SK-N-SH (cell line): ENCODE results near the gene C11orf91. TPM values are rescaled to one million over a fixed set of nuclear protein-coding genes. Genes with fewer than 3 reads are reported as not detected.

Experiments
- CTCF ChIA-PET: fragments of 300-600, 350-600 bp; formaldehyde crosslinking; extraction: SDS; loops from one replicate; lab custom pipeline; 2021; lab: Yijun Ruan, JAX
- POLR2A ChIA-PET: fragments of 350-600 bp; sonication (Branson Sonifier 250); formaldehyde crosslinking; extraction: SDS; loops from one replicate; lab custom pipeline; 2020; ENCODE audit warnings: antibody characterized with exemption, inconsistent platforms; lab: Yijun Ruan, JAX
- DNase-seq: peaks from one replicate; pipeline ENCODE4 v3.0.0; 2012
- H2AFZ ChIP-seq: fragments of 200-600 bp; sonication (generic); 2 replicates; pipeline ENCODE4 v1.8.1; 2016; ENCODE audit warnings: antibody characterized with exemption, mild to moderate bottlenecking, low read depth
- H3F3A ChIP-seq: fragments of 200-600 bp; sonication (generic); replicated peaks from 2 replicates; pipeline ENCODE3; 2016; ENCODE audit warnings: antibody characterized with exemption, mild to moderate bottlenecking; ENCODE audit not compliant: insufficient read depth
- H3K27ac ChIP-seq, 2 experiments: fragments of 200-500 bp in 1 of 2; fragments of 200-600 bp in 1 of 2; sonication (Bioruptor generic) in 1 of 2; sonication (generic), shearing (Covaris generic) in 1 of 2; 2 replicates each; pipeline versions ENCODE4 v1.5.1 to v1.6.1; 2014 to 2016; ENCODE audit warnings: low read depth in 2 of 2, inconsistent platforms in 1 of 2, low read length in 1 of 2, mild to moderate bottlenecking in 1 of 2, mixed read lengths in 1 of 2
- H3K27me3 ChIP-seq: fragments of 200-600 bp; sonication (generic), shearing (Covaris generic); 2 replicates; pipeline ENCODE4 v1.6.1; 2016; ENCODE audit warnings: mixed run types; ENCODE audit not compliant: insufficient read depth
- H3K36me3 ChIP-seq, 2 experiments: fragments of 200-500 bp in 1 of 2; fragments of 200-600 bp in 1 of 2; sonication (Bioruptor generic) in 1 of 2; sonication (generic) in 1 of 2; replicated peaks in 1 of 2; 2 replicates each; pipeline versions ENCODE3 to v1.5.1; 2014 to 2016; ENCODE audit warnings: low read length in 1 of 2, mild to moderate bottlenecking in 1 of 2; ENCODE audit not compliant: insufficient read depth in 2 of 2, control insufficient read depth in 1 of 2
- H3K4me1 ChIP-seq, 2 experiments: fragments of 200-500 bp in 1 of 2; fragments of 200-600 bp in 1 of 2; sonication (Bioruptor generic) in 1 of 2; sonication (generic), shearing (Covaris generic) in 1 of 2; 2 replicates each; pipeline versions ENCODE4 v1.5.1 to v1.6.1; 2014 to 2016; ENCODE audit warnings: low read depth in 1 of 2, low read length in 1 of 2, mixed run types in 1 of 2; ENCODE audit not compliant: insufficient read depth in 2 of 2, control insufficient read depth in 1 of 2
- H3K4me2 ChIP-seq: fragments of 200-600 bp; sonication (generic), shearing (Covaris generic); 2 replicates; pipeline ENCODE4 v1.6.1; 2017; ENCODE audit warnings: mixed run types
- H3K4me3 ChIP-seq, 2 experiments: fragments of 200-500 bp in 1 of 2; fragments of 200-600 bp in 1 of 2; sonication (Bioruptor generic) in 1 of 2; sonication (generic), shearing (Covaris generic) in 1 of 2; 2 replicates each; pipeline versions ENCODE4 v1.5.1 to v1.8.1; 2014 to 2016; ENCODE audit warnings: low read depth in 2 of 2, inconsistent platforms in 1 of 2, low read length in 1 of 2, mild to moderate bottlenecking in 1 of 2, mixed read lengths in 1 of 2, moderate library complexity in 1 of 2
- H3K79me2 ChIP-seq: fragments of 200-600 bp; sonication (generic); 2 replicates; pipeline ENCODE4 v1.8.1; 2017; ENCODE audit warnings: mild to moderate bottlenecking; ENCODE audit not compliant: insufficient read depth
- H3K9ac ChIP-seq: fragments of 200-600 bp; sonication (generic); 2 replicates; pipeline ENCODE4 v1.6.1; 2017; ENCODE audit warnings: mixed run types
- H3K9me2 ChIP-seq: fragments of 200-600 bp; sonication (generic); 2 replicates; pipeline ENCODE4 v1.6.1; 2017; ENCODE audit warnings: mixed run types
- H3K9me3 ChIP-seq: fragments of 200-600 bp; sonication (generic); 2 replicates; pipeline ENCODE4 v1.6.1; 2017; ENCODE audit warnings: mixed run types, mild to moderate bottlenecking, moderate library complexity
- H4K20me1 ChIP-seq: fragments of 200-600 bp; sonication (generic); 2 replicates; pipeline ENCODE4 v1.6.1; 2017; ENCODE audit warnings: mild to moderate bottlenecking, mixed run types; ENCODE audit not compliant: insufficient read depth
- EZH2phosphoT487 ChIP-seq: fragments of 200-600 bp; sonication (generic); IDR thresholded peaks from 2 replicates; pipeline ENCODE4 v1.6.1; 2017; ENCODE audit warnings: low read depth, mixed run types, mild to moderate bottlenecking, antibody characterized with exemption, moderate library complexity, borderline replicate concordance
- FOSL2 ChIP-seq: IDR thresholded peaks from 2 replicates; pipeline ENCODE4 v1.4.0; 2012; ENCODE audit warnings: low read depth, mild to moderate bottlenecking, moderate library complexity, borderline replicate concordance
- GABPA ChIP-seq: IDR thresholded peaks from 2 replicates; pipeline ENCODE4 v1.4.0; 2012; ENCODE audit warnings: low read depth, mild to moderate bottlenecking
- GATA2 ChIP-seq: sonication (generic); formaldehyde crosslinking; IDR thresholded peaks from 2 replicates; pipeline ENCODE4 v1.5.0; 2020; ENCODE audit warnings: mild to moderate bottlenecking, missing genetic modification reagents
- JUND ChIP-seq: IDR thresholded peaks from 2 replicates; pipeline ENCODE4 v1.4.0; 2012
- MXI1 ChIP-seq: IDR thresholded peaks from 2 replicates; pipeline ENCODE4 v1.6.1; 2012; ENCODE audit warnings: mild to moderate bottlenecking, low read depth, low read length, improper control_type of control experiment
- NRF1 ChIP-seq: IDR thresholded peaks from 2 replicates; pipeline ENCODE4 v1.6.1; 2012; ENCODE audit warnings: low read depth, mild to moderate bottlenecking, low read length
- PBX3 ChIP-seq: IDR thresholded peaks from 2 replicates; pipeline ENCODE4; 2012
- POLR2AphosphoS5 ChIP-seq: IDR thresholded peaks from 2 replicates; pipeline ENCODE4 v1.6.1; 2012; ENCODE audit warnings: low read depth, low read length
- REST ChIP-seq: IDR thresholded peaks from 2 replicates; pipeline ENCODE4 v1.6.1; 2012; ENCODE audit warnings: mild to moderate bottlenecking, low read depth, low read length, moderate library complexity
- RXRA ChIP-seq: IDR thresholded peaks from 2 replicates; pipeline ENCODE4 v1.4.0; 2012; ENCODE audit warnings: low read depth, mild to moderate bottlenecking, borderline replicate concordance
- TEAD4 ChIP-seq: IDR thresholded peaks from 2 replicates; pipeline ENCODE4 v1.4.0; 2012; ENCODE audit warnings: mild to moderate bottlenecking, borderline replicate concordance; ENCODE audit not compliant: insufficient read depth
- USF1 ChIP-seq: IDR thresholded peaks from 2 replicates; pipeline ENCODE4 v1.4.0; 2012; ENCODE audit warnings: low read depth, borderline replicate concordance
- WGBS: methylation state at CpG from one replicate; pipeline ENCODE4 v1.1.6; 2017; ENCODE audit warnings: low lambda C conversion rate; 5-methylcytosine and 5-hydroxymethylcytosine counted together
- polyA plus RNA-seq, 3 experiments: library from polyadenylated mRNA; depleted of rRNA; stranded (reverse); fragments of >200 nt; gene quantifications; 2 replicates each; pipeline ENCODE4 v1.2.3, GENCODE V29; 2012

C11orf91 gene
- polyA plus RNA-seq, 1 of the 3 experiments (the other 2 are of a cell fraction), result 0.15 TPM

- Histone ChIP-seq H2AFZ (no peak overlapping the region), H3K4me2 (no peak overlapping the region), H3K4me3 (no peak overlapping the region), H3K9ac (no peak overlapping the region), H3K9me3 (no peaks in the 10 kb centered on the region), H3K4me1 (peaks cover 9 to 10% of the 10 kb centered on the region in 2 experiments; a peak in 3 of 4 replicates), H3K36me3 (peaks cover 9 to 26% of the 10 kb centered on the region in 2 experiments), H3K79me2 (peaks cover 7% of the 10 kb centered on the region), H3K27ac (no peak overlapping the region), H3K27me3 (no peaks in the 10 kb centered on the region), H3K9me2 (no peaks in the 10 kb centered on the region), H3F3A (peaks cover 6% of the 10 kb centered on the region), H4K20me1 (no peaks in the 10 kb centered on the region)
- TF ChIP-seq TEAD4 (no peak), PBX3 (no peak), MXI1 (no peak), REST (no peak), RXRA (no peak), POLR2AphosphoS5 (no peak), FOSL2 (no peak), GABPA (no peak), NRF1 (no peak), GATA2 (no peak), JUND (no peak), USF1 (no peak), EZH2phosphoT487 (no peak)
- CTCF ChIA-PET, result interaction anchor here (0.6 to 2.2 kb wide), 39 partner anchors 8 to 577 kb away, joined by 3 to 31 read pairs (median 5); partner anchors contain the start of gene C11orf91
- POLR2A ChIA-PET, result interaction anchor here (1.4 kb wide), 1 partner anchor 42 kb away, joined by 5 read pairs; no protein-coding TSS in a partner anchor
- WGBS, result 77% methylated on average over 7 of the region's 7 CpGs
- no peak for DNase-seq
Measured at GRCh38 chr11:33741806-33742205, 41.2 kb upstream of the C11orf91 start.
